Nephron (organoid): Measurements from ENCODE around the gene CCDC88C.
"Not testable (repeated sequence)": the region's sequence is repeated elsewhere in the genome, so short reads cannot be mapped to it uniquely, and the experiment has no call there.

Experiments
- H3K27ac Mint-ChIP-seq, 3 experiments: 2 replicates each; pipeline ENCODE4 v1.8.0; 2020; ENCODE audit warnings: mixed read lengths in 3 of 3, mild to moderate bottlenecking in 2 of 3, moderate library complexity in 1 of 3
- H3K27me3 Mint-ChIP-seq: 2 replicates; pipeline ENCODE4 v1.8.0; 2021; ENCODE audit warnings: low read depth, mild to moderate bottlenecking, moderate library complexity, mixed read lengths
- H3K36me3 Mint-ChIP-seq: 2 replicates; pipeline ENCODE4 v1.8.0; 2020; ENCODE audit warnings: low read depth, mixed read lengths
- H3K4me1 Mint-ChIP-seq: 2 replicates; pipeline ENCODE4 v1.8.0; 2020; ENCODE audit warnings: mixed read lengths
- H3K4me3 Mint-ChIP-seq, 3 experiments: 2 replicates each; pipeline ENCODE4 v1.8.0; 2020; ENCODE audit warnings: mild to moderate bottlenecking in 3 of 3, mixed read lengths in 3 of 3, moderate library complexity in 2 of 3
- H3K9me3 Mint-ChIP-seq: 2 replicates; pipeline ENCODE4 v1.8.0; 2020; ENCODE audit warnings: mixed read lengths
- CTCF ChIP-seq, 3 experiments: fragments of 200-600 bp; sonication (generic); IDR thresholded peaks; one replicate each; pipeline ENCODE4 v1.5.0; 2021; ENCODE audit warnings: antibody characterized with exemption in 3 of 3; ENCODE audit not compliant: unreplicated experiment in 3 of 3

CCDC88C gene

GRCh38 chr14:91413547-91414474 is 3.8 kb downstream of the CCDC88C start:
- Mint-ChIP-seq H3K27ac (peak overlapping the region; percentile 52 to 83 (median 64)), H3K36me3 (peaks cover 7% of the 10 kb centered on the region), H3K9me3 (no peaks in the 10 kb centered on the region), H3K4me1 (peaks cover 53% of the 10 kb centered on the region), H3K4me3 (peak overlapping the region in 2 of 3 experiments; percentile 15 to 67), H3K27me3 (peaks cover 14% of the 10 kb centered on the region)
- TF ChIP-seq CTCF (IDR thresholded peaks at IDR 0.05; ENCODE audit: unreplicated experiment in 3 of 3) = no peak

DNA sequence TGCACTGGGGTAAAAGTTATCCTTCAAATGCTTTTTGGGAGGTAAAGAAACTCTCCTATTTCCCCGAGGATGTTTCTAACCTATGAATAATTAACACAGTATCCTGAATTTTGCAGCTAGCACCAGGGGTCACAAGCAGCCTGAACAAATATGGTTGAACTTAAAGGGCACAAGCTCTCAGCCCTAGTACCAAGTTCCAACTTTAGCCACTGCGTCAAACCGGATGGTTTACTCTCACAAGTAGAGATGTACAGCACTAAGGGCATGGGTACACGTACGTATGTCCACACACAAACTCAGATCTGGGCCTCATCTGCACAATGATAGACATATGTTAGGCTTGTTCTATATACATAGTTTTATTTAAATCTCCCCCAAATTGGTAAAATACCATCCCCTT is 4.7 kb downstream of the CCDC88C start:
- H3K27ac Mint-ChIP-seq = no peak overlapping the region
- peaks cover 51% of the 10 kb centered on the region for H3K4me1 Mint-ChIP-seq
- H3K27me3 Mint-ChIP-seq = peaks cover 13% of the 10 kb centered on the region
- no peak for TF ChIP-seq CTCF (IDR thresholded peaks at IDR 0.05; ENCODE audit: unreplicated experiment in 3 of 3)
- H3K4me3 Mint-ChIP-seq = no peak overlapping the region
- no peaks in the 10 kb centered on the region for H3K9me3 Mint-ChIP-seq
- H3K36me3 Mint-ChIP-seq = peaks cover 7% of the 10 kb centered on the region

GRCh38 chr14:91410771-91411536 is 6.7 kb downstream of the CCDC88C start:
- H3K4me3 Mint-ChIP-seq = no peak overlapping the region
- H3K27me3 Mint-ChIP-seq = peaks cover 7% of the 10 kb centered on the region
- no peak for TF ChIP-seq CTCF (IDR thresholded peaks at IDR 0.05; ENCODE audit: unreplicated experiment in 3 of 3)
- no peaks in the 10 kb centered on the region for H3K9me3 Mint-ChIP-seq
- peaks cover 11% of the 10 kb centered on the region for H3K36me3 Mint-ChIP-seq
- H3K27ac Mint-ChIP-seq = peak overlapping the region; percentile 16 to 67 (median 39)
- peaks cover 38% of the 10 kb centered on the region for H3K4me1 Mint-ChIP-seq

- Mint-ChIP-seq H3K27me3 (peaks cover 7% of the 10 kb centered on the region), H3K36me3 (peaks cover 11% of the 10 kb centered on the region), H3K4me3 (no peak overlapping the region), H3K27ac (peak overlapping the region; percentile 16 to 67 (median 39)), H3K4me1 (peaks cover 34% of the 10 kb centered on the region), H3K9me3 (no peaks in the 10 kb centered on the region)
- TF ChIP-seq CTCF (IDR thresholded peaks at IDR 0.05; ENCODE audit: unreplicated experiment in 3 of 3) = no peak
Observed at GRCh38 chr14:91409928-91410718, 7.5 kb downstream of the CCDC88C start.

- not testable (repeated sequence) for H3K27me3 Mint-ChIP-seq, H3K9me3 Mint-ChIP-seq, H3K27ac Mint-ChIP-seq, H3K4me3 Mint-ChIP-seq
- Mint-ChIP-seq H3K36me3 (peaks cover 11% of the 10 kb centered on the region), H3K4me1 (peaks cover 25% of the 10 kb centered on the region)
Observed at GRCh38 chr14:91409240-91409639, 8.4 kb downstream of the CCDC88C start.

DNA sequence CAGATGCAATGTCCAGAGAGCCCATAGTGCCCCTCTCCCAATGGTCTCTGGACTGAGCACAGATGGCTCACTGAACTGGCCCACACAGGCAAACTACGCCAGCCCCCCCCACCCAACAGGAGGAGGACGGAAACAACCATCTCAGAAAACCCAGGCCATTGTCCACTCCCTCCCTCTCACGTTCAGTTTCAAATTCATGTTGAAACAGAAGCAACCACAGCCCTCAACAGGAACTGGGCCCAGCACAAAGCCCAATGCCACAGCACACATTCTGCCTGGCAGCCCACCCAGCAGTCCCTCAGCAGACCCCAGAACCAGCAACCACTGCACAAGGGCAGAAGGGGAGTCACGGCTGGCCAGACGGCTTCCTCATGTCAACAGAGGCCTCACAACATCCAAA is 10.6 kb downstream of the CCDC88C start:
- peaks cover 30% of the 10 kb centered on the region for H3K4me1 Mint-ChIP-seq
- no peak for TF ChIP-seq CTCF (IDR thresholded peaks at IDR 0.05; ENCODE audit: unreplicated experiment in 3 of 3)
- H3K36me3 Mint-ChIP-seq = peaks cover 8% of the 10 kb centered on the region
- no peaks in the 10 kb centered on the region for H3K9me3 Mint-ChIP-seq
- H3K27me3 Mint-ChIP-seq = no peaks in the 10 kb centered on the region
- no peak overlapping the region for H3K4me3 Mint-ChIP-seq
- no peak overlapping the region for H3K27ac Mint-ChIP-seq
